GM12874 (cell line): ENCODE measurements around the gene TMEM178A.

ENCODE experiments used
- TF ChIP-seq, protein P1 (sequence below): IDR thresholded peaks from 2 replicates; pipeline ENCODE4 v1.5.1; 2011; ENCODE audit warnings: low read depth, mild to moderate bottlenecking, control low read depth, low read length, moderate library complexity; ENCODE audit not compliant: insufficient read depth

TMEM178A gene

DNA sequence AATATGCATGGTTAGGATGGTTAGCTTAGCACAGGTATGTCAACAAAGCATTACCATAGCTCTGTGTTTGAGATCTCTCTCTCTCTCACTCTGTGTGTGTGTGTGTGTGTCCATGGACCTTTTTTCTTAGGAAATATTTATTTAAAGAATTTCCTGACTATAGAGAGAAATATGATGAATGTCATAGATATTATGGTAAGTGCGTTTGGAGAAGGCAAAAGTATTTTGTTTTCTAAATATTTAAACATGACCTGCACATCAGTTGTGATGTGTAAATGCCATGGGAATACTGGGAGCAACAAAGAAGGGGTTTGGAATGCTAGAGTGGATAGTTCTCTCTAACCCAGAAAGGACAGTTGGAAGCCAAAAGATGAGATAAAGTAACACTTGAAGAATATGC, 3.9 kb upstream of the TMEM178A start:
- TF ChIP-seq, protein P1, sequence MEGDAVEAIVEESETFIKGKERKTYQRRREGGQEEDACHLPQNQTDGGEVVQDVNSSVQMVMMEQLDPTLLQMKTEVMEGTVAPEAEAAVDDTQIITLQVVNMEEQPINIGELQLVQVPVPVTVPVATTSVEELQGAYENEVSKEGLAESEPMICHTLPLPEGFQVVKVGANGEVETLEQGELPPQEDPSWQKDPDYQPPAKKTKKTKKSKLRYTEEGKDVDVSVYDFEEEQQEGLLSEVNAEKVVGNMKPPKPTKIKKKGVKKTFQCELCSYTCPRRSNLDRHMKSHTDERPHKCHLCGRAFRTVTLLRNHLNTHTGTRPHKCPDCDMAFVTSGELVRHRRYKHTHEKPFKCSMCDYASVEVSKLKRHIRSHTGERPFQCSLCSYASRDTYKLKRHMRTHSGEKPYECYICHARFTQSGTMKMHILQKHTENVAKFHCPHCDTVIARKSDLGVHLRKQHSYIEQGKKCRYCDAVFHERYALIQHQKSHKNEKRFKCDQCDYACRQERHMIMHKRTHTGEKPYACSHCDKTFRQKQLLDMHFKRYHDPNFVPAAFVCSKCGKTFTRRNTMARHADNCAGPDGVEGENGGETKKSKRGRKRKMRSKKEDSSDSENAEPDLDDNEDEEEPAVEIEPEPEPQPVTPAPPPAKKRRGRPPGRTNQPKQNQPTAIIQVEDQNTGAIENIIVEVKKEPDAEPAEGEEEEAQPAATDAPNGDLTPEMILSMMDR: no peak

DNA sequence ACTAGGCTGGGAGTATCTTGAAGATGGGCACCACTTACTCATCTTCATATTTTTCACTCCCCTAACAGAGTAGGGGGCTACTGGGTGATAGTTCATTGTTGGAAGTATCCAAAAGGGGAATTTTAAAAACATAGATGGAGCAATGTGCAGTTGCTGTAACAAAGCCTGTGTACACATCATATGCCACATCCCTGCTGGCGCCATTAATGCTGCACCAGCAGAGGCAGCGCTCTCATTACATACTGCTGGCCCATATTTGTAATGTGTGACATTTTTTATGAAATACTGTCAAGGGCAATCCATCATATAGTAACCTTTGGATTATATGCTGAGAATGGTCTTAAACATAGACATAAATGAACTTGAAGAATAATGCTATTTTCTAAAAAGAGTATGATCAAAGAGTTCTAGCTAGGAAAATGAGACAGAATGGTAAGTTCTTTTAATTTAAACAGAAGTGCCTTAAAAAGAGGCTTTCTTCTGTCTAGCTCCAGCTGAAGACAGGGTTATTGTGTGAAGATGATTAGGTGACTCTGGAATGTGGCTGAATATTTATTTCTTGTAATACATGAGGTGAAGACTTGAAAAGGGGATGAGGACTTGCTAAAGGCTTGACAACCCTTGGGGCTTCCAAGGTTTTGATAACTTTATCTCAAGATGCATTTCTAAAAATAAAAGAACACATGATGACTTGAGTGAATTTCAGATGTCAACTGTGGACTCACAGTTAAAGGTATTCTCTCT, 2.4 kb upstream of the TMEM178A start:
- TF ChIP-seq, protein P1: no peak

DNA sequence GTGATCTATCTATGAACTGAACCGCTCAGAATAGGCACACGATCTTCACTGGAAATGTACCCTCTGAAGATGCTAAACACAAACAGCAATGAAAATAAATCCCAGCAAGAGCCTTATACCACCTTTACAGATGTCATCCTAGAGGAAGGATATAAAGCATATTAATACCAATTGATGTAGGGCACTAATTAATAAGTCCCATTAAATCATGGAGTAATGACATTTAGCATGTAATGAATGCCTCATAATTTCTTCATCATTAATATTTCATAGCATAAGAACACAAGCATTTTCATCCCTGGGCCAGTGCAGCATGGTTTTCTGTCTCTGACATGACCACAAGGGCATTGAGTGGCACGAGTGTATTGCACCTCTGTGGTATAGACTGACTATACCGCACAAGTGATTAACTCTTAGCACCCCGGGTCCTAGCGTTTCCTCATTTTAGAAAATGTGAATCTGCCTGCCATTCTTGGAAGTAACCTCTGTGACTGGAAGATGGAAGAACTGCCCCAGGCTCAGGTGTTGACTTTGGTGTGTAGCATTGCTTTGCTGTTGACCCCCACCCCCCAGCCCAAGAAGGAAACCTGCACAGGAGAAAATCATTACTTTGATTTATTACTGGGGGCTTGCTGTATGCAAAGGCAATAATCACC, 1.4 kb upstream of the TMEM178A start:
- TF ChIP-seq, protein P1: no peak

DNA sequence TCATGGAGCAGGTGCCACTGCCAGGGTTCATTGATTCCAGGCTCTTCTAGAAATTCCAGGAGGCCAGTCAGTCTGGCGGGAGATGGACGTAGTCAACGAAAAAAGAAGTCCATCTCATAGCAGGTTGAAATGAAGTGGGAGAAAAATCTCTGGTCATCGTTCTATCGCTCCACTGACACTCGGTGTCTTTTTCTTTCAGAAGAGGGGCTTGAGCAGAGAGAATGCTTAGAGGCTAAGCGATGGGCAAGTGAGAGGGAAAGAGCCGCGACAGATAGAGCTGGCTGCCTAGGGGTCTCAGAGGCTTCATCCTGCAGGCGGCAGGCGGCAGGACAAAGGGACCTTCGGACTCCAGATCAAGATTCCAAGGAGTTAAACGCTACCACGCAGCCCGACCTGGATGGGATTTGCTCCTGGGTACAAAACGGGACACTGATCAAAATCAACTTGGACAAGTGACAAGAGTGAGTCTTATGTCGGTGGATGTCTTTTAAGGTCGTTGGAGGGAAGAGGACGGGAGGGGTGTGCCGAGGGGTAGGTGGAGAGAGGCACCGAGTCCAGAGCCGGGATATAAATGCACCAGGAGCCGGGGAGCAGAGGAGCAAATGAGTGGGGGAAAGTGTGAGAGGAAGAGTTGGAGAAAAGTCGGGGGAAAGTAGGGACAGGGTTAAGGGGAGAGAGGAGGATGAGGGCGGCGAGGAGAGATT, 677 bp upstream of the TMEM178A start:
- TF ChIP-seq, protein P1: no peak

DNA sequence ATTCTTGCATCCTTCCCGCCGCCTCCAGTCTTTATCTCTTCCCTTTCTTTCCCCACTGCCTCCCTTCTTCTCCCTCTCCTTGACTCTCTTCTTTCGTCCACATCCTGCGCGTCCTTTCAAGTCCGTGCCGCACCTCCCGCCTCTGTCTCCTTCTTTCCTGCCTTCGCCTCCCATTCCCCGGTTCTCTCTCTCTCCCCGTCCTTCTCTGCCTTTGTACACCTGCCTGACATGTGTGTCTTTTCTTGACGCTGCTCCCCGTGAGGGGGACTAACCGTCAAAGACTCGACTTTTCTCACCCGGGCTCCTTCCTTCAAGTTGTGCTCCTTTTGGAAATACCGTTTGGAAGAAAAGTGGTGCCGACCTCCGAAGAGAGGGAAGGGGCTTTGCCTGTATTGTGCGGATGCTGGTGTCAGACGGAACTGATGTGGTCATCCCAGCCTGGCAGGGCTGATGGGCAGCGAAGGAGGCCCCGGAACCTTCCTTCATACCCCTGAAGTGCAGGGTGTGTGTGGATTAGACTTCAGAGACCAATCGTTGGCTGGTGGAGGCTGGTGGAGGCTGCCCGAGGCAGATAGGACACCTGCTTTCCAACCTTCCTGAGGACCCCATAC, 879 bp downstream of the TMEM178A start:
- TF ChIP-seq, protein P1: no peak

DNA sequence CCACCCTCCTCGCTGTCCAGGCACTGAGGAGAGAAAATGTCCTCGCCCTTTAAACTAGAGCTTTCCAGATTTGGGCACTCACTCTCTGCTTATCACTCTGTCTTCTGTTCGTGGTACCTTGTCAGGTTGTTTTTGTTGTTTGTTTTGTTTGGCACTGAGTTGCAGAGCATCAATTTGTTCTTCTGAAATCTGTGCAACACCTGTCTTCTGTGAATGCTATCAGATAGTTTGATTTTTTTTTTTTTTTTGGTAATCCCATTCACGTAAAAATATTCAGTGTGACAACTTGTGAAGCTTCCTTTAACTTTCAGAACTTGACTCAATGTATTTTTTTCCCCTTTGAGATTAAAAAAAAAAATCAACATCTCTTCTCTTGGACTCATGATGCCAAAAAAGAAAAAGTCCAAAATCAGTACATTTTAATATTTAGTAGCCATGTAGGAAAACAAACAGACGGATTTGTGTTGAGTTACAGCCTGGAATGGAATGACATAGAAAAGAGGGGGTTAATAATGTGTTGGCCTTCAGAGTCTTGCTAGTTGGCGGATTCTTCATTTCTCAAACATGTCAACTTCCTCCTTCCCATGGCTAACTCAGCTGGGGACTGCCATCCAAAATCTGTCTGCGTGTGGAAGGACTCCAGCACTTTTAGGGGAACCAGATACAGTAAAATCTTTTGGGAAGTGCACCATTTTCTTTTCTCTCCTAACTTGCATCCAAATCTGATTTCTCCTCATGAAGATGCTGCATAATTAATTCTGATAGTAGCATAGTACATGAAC, 1.6 kb downstream of the TMEM178A start:
- TF ChIP-seq, protein P1: no peak

DNA sequence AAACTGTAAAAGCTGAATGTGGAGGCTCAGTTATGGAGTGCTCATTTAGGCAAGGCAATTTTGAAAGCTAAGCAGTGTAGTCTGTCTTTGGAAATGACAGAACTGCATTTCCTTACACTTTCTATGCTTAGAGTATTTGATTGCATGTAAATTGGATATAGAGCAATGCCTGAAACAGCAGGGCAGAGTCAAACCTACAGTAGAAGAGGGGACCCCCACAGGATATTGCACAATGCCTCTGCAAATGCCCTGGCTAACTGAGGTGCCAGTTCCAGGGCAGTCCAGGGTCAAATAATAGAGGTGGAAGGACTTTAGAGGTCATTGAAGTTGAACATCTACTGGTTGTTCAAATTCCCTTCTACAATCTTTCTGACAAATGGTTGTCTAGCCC, 2.2 kb downstream of the TMEM178A start:
- TF ChIP-seq, protein P1: no peak
